ENCODE data around the gene LRRC49.

DNA sequence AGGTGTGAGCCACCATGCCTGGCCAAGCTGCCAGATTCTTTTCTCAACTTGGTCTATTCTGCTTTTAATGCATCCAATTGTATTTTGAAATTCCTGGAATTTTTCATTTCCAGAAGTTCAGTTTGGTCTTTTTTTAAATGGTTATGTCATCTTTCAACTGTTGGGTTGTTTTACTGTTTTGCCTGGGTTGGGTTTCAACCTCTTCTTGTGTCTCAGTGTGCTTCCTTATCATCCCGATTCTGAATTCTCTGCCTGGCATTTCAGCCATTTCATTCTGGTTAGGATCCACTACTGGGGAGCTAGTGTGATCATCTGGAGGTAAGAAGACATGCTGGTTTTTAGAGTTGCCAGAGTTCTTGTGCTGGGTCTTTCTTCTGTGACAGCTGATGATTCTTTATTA lies 61.5 kb downstream of the LRRC49 start:
- TF ChIP-seq CTCF (IDR thresholded peaks at IDR 0.05) (no peak), POLR2A (IDR thresholded peaks at IDR 0.05) (no peak)

Measured in Peyer's patch (tissue), 4 donors.